GM21619 (cell line): ENCODE results near the gene ANTXRL.
"Not testable (repeated sequence)": the region's sequence is repeated elsewhere in the genome, so short reads cannot be mapped to it uniquely, and the experiment has no call there.

ENCODE experiments used
- ATAC-seq: cut with Tn5 transposase; IDR thresholded peaks from one replicate; pipeline ENCODE4 v1.9.1; 2021; ENCODE audit not compliant: unreplicated experiment

Gene ANTXRL

GRCh38 chr10:46286991-46287693 is at the start of gene ANTXRL:
TSS of gene ANTXRL (plus strand) at chr10:46286997. CDS start at chr10:46287263, 266 bp downstream.
- ATAC-seq, result no peak

DNA sequence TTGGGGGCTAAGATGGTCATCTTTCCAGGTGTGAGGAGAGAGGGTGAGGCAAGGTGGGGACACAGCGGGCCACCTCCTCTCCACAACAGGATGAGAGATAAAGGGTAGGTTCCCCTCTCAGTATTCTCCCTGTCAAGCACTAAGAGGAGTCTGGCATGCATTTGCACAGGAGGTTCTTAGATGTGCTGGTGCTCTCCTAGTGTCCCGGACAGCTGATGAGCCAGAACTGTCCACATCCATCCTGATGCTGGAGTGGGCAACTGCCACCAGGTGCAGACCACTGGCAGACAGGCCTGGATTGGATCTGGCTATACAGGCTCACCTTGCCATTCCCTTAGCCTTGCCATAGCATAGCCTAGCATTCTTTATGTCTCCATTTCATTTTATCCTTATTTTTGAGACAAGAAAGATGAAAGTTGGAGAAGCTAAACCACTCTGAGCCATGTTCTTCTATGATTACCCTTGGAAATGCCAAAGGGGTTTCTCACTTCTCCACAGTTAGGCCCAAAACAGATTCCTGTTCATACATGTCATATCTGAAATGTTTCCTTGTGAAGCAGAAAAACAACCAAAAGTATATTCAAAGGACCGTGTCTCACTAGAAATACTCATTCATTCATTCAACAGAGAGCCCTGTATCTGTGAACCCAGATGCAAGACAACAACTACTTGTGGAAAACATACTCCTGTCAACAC is 48.8 kb upstream of the ANTXRL start:
- ATAC-seq, result no peak

- ATAC-seq, result peak; percentile 69
Measured at GRCh38 chr10:46239247-46239646, 47.5 kb upstream of the ANTXRL start.

- ATAC-seq, result no peak
Measured at GRCh38 chr10:46239993-46240683, 46.7 kb upstream of the ANTXRL start.

DNA sequence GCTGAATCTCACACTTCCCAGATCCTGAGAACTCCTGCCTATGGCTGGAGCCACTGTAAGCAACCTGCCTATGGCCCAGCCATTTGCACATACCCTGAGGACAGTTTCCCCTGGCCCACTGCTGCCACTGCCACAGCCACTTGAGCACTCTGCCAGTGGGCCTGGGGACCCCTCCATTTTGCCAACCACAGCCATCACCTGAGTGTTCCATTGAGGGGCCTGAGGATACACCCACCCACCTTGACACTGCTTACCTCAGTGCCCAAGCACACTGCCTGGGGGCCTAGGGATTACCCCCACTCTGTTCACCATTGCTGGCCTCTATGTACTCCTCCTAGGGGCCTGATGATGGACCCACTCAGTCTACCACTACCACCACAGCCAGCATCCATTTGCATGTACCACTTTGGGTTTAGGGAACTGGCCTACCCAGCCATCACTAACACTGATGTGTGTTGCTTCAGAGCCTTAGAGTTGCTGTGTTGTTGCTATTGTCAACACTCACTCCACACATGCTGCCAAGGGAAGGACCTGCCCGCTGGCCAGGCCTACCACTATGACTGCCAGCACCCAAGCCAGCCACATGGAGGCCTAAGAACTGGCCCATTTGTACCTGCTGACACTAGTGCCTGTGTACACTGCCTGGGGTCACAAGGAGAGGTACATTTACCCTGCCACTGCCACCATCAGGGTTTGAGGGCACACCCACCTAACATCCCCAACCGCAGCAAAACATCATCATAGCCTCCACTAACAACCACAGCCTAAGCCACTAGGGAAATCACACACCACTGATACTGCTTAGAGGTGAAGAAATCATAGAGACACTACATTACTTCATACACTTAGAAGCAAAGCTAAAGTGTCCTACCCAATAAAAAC is 45.9 kb upstream of the ANTXRL start:
- no peak for ATAC-seq

- ATAC-seq, result no peak
Measured at GRCh38 chr10:46245381-46245900, 41.4 kb upstream of the ANTXRL start.

DNA sequence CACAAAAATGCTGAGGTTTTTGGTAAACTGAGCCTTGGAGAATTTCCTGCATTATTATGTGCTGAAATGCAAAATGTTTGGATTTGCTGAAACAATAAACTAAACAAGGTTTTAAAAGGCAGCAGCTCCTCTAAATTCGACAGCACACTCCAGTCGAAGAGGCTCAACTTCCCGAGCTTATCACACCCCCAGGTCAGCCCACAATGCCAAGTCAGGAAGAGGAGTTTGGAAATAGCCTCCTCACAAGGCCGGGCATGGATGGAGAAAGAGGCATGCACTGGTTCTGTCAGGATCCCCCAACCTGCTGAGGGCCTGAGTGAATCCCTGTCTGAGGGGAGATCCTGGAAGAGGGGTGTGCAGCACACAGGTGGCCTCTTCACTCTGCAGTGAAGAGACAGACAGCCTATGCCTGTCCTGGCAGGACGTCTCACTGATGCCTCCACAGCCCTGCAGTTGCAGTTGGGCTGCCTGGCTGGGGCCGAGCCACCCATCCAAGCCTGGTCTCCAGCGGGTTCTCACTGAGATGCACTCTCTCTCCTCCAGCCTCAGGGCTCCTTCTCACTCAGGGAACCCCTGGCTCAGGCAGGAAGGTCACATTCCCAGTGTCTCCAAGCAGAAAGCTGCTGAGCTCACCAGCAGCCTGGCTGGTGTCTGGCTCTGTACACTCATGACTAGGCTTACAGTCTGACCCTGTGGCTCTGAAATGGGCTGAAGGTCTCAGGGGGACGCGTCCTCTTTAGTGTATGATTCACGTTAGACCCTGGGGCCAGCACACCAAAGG is 40.2 kb upstream of the ANTXRL start:
- not testable (repeated sequence) for ATAC-seq

DNA sequence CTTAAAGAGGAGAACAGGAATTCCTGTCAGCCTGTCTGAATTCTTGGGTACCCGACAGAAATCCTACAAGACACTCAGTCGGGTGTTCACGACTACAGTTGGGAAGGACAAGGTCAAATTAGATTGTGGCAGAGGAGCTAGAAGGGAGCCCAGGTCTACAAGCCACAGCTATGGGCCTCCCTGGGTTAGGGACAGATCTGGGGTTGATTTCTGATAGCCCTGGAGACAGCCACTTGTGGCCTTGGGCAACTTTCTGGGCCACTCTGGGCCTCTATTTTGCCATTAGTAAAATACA is 39.7 kb upstream of the ANTXRL start:
- ATAC-seq, result no peak

DNA sequence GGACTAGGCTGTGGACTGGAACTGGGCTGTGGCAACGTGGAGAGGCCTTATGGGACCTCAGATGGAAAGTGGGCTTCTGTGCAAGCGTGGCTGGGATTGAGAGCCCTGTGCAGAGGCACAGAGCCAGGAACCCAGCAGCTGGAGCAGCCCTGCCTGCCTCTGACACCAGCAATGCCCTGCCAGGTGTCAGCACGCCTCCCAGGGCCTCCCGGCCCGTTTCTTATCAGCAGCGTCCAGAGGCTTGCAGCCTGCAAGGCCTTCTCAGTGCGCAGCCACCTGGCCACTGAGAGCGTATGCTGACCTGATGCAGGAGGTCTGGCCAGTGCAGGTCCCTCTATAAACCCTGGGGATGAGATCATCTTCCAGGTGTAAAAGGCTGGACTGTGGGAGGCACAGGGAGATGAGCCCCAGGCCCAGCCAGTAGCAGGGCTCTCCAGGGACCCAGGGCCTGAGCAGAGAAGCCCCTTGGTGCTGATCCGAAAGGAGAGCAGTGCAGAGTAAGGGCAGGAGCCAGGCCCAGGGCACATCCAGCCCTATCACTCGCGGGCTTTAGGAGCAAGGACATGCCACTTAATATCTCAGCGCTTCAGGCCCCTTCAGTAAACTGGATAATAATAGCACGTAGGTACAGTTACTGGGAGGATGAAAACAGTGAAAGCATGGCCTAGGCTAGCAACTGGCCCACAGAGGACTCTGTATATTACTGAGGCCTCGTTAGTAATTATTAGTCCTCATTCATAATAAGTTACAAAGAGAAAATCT is 38.8 kb upstream of the ANTXRL start:
- ATAC-seq, result no peak

DNA sequence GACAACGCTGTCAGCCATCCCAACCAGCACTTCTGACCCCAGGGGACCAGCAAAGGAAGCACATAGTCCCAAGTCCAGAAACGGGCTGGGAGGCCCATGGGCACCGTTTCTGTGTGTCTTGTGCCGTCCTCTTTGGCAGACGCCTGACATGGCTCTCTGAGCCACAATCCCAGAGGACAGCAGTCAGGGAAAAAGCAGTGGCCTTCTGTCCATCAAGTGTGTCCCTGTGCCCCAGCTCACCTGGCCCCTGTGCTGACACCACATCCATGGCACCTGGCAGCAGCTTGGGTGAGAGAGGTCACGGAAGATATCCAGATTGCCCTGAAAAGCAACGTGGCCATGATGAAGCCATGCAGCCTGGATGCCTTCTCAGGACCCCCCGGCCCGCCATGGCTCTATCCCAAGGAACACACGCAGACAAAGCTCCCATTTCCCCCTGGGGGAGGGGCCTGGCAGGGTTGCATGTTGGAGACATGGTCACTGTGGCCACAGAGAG is 38.1 kb upstream of the ANTXRL start:
- no peak for ATAC-seq

DNA sequence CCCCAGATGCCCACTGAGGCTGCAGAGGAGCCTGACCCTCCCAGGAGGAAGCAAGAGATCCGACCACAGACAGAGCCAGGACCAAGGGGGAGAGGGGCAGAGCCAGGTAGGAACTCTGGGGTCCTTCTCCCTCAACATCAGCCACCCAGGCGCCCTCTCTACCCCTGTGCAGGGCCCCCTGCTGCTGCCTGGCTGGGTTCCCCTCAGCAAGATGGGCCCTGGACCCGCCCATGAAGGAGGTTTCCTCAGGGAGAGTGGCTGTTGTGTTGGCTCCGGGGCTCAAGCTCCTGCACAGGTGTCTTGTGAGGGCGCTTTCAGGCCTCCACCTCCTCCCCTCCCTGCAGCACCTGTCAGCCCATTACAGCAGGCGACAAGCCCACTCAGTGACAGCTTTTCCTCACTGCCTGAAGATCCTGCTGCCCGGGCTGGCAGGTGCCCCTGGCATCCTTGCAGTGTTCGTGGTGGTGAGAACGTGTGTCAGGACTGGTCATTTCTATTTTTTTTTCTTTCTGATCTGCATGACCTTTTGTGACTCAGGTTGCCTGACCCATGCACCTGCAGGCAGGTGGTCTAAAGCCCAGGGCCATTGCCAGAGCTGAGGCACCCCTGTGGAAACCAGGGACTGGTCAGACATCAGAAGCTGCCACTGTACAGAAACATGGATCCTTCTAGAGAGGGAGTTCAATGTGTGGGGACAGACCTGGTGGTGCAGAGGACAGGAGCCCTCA is 37.0 kb upstream of the ANTXRL start:
- not testable (repeated sequence) for ATAC-seq

DNA sequence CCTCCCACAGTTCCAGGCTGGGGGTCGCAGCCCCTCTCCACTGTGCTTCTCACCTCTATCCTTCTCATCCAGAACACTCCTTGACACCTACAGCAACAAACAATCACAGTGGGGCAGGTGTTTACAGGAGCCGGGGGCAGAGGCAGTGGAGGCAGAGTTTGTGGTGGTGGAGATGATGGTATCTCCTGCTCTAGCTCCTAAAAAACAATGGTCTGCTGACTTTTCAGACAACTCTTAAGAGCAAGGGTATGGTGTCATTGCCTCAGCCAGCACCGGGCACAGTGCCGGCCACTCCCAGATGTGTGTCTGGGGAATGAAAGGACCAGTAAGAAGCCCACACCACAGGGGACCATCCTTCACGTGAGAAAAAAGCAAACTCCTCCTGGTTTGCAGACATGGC is 36.3 kb upstream of the ANTXRL start:
- ATAC-seq, result no peak

GRCh38 chr10:46250898-46251856 is 35.6 kb upstream of the ANTXRL start:
- ATAC-seq, result no peak

DNA sequence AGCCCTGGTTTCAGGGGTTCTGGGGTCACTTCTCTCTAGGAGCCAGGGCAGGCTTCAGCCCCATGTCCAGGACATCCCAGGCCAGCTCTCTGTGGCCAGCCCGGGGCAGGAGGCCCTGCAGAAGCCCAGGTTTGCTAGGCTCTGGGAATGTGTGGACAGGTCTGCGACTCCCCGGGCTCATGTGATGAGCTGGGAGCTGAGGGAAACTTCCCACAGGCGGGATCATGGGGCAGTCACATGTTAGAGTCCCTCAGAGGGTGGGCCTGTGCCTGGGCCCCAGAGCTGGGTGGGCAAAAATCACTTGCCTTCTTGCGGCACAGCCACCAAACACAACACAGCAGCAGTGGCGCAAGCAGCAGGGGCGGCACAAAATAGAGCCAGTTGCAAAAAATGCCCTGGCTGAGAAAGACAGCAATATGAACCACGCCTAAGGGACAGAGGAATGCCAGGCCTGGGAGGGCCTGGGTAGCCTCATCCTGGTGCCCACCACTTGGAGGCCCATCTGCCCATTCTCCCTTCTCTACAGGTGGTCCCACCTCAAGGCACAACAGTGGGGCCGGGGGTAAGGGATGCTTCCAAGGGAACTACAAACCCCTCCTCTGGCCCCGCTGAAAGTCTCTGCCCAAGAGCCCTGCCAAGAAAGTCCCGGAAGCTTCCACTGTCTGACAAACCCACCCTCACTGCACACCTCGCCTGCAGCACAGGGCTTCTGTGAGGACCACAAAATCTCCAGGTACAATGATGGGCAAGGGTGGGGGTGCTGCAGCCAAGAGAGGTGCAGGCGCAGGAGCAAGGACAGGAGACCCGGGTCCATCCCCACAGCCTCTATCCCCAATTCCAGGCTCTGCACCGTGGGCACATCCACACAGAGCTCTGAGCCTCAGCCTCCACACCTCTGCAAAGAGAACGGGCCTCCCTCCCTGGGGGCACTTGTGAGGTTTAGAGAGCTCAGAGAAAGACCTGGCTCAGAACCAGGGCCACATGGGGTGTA is 34.6 kb upstream of the ANTXRL start:
- no peak for ATAC-seq

GRCh38 chr10:46253076-46254006 is 33.5 kb upstream of the ANTXRL start:
- ATAC-seq, result no peak
